Measurements from ENCODE around the gene ACTN2.

ACTN2 gene

DNA sequence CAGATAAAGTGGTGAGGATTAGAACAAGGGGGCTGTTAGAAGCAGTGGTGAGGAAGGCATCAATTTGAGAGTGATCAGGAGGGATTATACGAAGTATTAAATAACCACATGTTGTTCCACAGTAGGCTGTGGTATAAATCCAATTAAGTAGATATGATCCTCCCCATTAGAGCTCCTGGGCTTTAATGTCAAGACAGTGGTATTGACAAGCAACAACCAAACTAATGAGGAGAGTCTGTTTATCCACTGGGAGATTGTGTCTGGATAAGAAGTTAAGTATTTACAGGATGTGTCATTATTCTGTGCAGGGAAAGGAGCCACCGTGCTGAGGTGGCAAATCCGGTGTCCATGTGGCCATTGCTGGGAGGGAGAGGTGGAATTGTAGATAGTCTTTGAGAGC is 5.8 kb downstream of the ACTN2 start:
- no peak for FAIRE-seq

DNA sequence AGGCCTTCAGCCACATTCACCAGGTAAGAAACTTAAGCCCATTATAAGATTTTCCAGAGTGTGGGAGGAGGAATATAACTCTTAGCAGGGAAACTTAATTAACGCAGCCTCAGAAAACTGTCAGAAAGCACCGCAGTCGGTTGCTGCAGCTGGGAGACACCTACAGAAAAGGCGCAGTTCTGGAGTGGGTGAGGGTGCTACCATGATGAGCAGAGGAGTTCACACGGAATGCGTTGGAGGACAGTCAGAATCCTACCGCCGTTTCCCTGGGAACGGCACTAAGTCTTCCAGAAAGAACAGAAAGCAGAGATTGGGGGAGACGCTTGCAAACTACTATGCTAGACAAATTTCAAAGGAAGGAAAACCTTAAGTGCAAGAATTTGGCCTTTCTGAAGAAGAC is 6.4 kb downstream of the ACTN2 start:
- no peak for FAIRE-seq

DNA sequence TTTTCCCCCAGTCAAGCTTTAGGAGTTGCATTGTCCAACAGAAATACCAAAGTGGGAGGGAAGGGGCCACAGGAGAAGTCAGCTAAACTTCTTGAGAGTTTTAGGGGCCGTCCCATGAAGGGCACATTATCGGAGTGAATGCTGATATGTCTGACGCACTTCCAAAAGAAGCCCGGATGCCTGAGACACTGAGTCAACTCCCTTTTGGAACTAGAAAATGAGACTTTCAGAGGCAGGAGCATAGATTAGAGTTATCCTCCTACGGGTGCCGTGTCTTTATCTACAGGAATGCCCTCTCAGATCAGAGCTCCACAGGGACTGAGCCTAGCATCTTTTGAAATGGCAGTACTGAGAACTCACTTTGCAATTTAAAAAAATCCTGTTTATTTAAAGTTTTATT is 13.1 kb downstream of the ACTN2 start:
- FAIRE-seq, result no peak

DNA sequence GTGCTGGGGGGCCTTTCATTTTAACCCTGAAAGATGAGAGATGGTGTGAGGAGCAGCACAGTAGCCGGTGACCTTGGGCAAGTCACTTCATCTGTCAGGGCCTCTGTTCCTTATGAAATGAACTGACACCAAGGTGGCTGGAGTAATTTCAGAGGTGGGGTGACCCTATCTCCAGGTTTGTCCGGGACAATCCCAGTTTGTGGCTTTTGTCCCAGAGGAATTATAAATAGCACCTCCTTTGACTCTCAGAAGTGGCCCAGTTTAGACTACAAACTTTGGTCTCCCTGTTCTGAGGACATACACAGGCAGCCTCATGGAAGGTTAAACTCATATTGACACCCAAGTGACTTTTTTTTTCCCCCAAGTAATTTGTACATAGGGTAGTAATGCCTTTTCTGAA is 14.6 kb downstream of the ACTN2 start:
- no peak for FAIRE-seq

DNA sequence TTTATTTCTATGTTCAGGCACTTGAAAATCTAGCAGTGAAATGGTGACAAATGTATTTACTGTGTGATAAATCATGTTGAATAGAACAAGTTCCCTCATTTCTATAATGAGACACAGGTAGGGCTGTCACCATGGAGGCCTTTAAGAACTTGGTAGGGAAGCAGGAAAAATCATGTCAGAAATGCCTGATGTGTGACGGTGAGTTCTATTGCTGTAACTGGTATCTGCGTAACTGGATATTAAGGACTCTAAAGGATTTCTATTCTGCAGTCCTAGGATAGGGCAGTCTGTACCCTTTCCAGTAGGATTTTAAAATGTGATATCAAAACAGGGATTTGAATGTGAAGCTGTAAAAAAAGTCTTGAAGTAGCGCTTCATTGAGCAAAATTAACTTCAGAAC is 15.5 kb downstream of the ACTN2 start:
- FAIRE-seq, result peak; percentile 96

DNA sequence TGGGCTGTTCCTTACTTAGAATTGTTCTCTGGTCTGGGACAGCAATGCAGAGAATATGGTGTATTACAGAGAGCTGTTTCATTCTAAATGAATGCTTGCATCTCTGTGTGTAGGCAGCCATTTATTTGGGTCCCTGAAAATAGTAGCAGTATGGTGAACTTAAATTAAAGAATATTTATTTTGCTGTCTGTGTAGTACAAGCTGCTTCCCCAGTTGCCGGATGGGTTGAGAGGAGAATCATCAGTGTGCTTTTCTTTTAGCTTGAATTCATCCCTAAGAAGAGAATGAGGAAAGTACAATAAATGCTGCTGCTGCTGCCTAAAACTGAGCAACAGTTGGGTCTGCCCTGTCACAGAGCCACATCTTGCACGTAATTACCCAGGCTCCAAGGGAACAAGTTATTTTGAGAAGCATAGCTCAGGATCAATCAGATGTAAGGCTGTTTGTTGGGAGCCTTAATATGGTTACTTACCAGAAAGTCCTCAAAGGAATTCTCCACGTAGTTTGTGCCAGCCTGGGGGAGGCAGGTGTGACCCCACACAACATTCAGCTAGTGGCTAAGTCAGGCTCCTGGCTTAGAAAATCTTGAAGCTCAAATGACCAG is 16.6 kb downstream of the ACTN2 start:
- FAIRE-seq, result no peak

DNA sequence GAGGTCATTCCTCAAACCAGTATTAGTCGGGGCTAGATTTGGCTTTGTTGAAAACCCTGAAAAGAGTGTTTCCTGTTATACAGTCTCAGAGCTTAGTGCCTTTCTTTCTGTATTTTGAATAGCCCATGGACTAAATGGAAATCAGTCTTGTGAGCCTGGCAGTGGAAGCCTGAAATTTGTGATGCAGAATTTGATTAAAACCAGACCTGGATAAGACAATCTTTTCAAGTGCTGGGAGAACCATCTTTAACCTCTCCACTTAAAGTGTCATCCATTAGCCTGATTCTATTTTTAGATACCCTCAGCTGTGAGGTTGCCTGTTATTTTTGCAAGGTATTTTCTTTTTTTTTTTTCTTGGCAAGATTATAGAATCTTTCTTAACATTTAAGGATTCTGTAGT is 19.5 kb downstream of the ACTN2 start:
- FAIRE-seq, result no peak

DNA sequence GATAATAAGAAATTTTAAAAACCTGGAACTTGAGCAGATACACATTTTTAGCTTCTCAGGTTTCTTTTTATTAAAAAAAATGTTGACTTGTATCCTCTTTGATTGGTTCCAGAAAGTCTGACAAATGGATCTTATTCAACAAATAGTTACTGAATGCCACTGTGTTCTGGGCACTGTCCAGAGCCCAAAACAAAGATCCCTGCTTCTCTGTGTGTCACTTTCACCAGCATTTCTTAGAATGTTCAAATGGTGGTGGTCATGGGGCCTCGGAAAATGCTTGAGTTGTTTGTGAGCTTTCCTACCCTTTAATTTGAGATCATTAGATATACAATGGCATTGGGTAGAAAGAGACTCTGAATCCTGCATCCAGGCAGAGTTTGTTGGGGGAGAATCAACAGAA is 19.9 kb downstream of the ACTN2 start:
- no peak for FAIRE-seq

DNA sequence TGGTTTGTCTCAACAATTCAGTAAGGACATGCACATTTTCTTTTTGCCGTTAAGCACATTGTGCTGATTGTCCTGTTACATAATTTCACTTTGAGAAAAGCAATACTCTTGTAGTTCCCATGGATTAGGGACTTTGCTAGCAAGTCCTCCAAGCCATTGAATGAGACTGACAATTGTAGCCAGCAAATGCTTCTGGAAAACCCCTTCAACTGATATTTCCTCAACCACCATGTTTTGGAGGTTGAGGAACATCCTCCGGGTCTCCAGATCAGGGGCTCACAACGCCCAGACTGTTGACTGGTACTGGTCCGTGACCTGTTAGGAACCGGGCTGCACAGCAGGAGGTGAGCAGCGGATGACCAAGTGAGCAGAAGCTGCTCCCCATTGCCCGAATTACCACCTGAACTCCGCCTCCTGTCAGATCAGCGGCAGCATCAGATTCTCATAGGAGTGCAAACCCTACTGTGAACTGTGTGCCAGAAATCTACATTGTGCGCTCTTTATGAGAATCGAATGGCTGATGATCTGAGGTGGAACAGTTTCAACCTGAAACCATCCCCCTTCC is 24.1 kb downstream of the ACTN2 start:
- no peak for FAIRE-seq

DNA sequence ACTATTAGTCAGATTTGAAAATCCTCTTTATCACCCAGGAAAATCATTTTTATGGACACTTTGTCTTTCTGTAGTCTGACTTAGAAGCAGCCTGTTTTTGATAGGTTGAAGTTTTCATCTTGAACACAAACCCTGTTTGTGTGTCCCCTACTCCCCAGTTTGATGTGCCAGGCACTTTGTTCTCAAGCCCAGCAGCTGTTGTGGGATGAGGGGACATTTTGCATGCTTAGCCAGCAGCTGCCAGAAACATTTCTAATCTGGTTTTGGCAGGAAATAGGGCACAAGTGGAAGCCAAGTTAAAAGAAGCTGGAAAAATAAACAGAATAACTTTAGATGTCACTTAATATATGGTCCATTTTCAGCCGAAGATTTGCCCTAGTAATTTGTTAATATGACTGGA is 29.9 kb downstream of the ACTN2 start:
- no peak for FAIRE-seq

DNA sequence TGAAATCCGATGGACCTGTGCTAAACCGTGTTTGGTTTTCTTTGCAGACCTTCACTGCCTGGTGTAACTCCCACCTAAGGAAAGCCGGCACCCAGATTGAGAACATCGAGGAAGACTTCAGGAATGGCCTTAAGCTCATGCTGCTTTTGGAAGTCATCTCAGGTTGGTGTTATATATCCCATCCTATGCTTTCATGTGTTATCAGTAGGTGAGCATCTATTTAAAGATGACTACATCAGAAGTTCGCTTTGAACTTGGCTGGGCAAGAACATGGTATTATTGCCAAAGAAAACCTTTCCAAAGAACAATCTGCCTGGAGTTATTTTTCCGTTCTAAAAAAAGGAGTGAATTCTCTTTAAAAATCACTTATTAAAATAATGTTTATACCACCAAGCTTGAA is 31.5 kb downstream of the ACTN2 start:
- no peak for FAIRE-seq

DNA sequence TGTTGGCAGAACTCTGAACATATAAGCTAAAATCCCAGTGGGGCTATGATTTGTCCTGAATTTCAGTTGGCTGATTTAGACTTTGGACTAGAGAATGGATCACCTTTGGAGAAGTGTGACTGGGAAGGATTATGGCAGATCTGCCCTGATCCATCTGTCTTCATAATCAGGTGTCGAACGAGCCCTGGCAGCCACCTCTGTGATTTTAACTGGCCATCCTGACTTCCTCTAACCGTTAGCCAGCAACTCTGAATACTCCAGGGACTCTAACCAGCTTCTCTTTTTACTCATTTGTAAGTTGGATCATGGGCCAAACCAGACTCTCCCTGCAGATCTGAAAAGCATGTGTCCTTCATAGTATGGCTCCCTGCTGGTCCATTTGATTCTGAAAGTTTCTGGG is 32.0 kb downstream of the ACTN2 start:
- FAIRE-seq, result no peak

DNA sequence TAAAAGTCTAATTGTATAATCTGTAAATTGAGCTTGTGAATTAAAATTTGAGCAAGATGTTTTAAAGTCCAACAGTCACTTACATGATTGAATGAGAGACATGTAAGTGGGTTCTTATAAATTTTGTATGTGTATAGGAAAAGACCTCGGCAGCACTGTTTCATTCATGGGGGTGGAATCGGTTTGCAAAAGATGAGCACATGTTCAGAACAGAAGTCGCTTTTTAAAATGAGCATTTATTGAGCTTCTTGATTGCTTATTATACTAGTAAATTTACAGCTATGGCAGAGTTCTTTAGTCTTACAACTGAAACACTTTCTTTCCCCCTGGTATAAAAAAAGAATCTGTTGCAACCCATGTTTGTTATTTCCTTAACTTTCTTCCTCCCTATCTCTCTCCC is 33.9 kb downstream of the ACTN2 start:
- no peak for FAIRE-seq

DNA sequence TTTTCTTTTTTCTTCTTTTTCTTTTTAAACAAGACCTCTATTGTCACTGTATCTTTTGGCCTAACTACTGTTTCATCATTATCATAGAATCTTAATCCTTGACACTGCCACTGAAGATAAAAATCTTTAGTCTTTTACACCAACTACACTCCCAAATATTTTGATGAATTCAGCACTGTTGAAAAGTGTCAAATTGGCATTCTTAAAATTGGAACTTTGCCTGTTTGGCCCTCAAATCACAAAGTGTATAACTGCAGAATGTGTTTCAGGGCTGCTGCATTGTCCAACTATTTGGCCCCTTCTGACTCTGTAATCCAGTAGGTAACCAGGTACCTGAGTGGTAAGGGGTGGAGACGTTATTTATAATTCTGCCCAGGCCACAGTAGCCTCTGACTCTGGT is 34.3 kb downstream of the ACTN2 start:
- no peak for FAIRE-seq

DNA sequence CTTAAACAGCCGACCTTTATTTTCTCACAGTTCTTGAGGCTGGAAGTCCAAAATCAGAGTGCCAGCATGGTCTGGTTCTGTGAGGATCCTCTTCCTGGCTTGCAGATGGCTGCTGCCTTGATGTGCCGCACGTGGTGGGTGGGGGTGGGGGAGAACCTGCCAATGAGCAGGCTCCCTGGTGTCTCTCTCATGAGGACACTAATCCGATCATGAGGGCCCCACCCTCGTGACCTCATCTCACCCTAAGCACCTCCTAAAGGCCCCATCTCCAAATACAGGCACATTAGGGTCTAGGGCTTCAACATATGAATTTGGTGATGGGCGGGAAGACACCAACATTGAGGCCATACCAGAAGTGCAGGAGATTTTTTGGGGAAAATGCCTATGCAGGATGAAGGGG is 37.8 kb downstream of the ACTN2 start:
- FAIRE-seq, result no peak

DNA sequence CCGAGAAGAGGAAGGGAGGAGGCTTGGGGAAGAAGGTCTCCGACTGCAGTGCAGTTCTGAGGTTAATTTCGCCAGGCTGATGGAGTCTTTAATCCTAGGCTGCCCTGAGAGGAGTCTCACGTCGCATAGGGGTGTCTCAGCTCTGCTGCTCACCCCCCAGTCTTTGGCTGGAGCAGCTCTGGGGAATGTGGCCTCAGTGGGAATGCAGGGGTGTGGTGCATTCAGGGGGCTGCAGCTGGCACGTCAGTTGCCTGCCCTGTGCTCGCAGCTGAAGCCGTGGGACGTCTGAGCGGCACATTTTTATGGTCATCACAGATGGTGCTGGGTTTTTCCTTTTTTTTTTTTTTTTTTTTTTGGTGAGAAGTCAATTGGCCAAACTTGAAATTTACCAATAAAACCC is 38.2 kb downstream of the ACTN2 start:
- FAIRE-seq, result no peak

DNA sequence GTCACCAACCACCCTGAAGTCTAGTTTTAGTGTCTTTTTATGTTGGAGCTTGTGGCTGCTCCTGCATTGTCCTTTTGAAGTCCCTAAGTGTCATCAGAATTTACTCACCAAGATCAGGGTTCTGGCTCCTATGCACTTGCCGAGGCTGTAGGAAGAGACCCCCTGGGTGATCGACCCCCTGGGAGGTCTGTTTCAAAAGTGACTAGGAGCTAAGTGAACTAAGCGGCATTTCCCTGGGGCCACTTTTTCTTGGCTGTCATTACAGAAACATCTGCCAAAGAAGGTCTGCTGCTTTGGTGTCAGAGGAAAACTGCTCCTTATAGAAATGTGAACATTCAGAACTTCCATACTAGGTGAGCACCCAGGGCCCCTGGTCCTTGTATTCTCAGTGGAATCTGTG is 39.4 kb downstream of the ACTN2 start:
- no peak for FAIRE-seq

DNA sequence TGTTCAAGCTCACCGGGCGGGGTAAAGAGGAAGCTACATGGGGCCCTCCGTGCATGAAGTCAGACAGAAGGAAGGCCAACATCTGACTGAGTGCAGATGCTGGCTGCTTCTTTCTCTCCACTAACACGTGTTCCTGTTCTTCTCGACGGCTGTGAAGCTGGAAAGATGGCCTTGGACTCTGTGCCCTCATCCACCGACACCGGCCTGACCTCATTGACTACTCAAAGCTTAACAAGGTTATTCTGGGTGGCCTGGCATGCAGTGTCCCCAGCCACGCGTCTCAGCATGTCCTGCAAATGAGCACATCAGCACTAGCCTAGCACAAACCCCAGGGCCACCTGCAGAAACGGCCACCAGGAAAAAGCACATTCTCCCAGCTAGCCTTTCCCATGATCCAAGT is 41.2 kb downstream of the ACTN2 start:
- no peak for FAIRE-seq

DNA sequence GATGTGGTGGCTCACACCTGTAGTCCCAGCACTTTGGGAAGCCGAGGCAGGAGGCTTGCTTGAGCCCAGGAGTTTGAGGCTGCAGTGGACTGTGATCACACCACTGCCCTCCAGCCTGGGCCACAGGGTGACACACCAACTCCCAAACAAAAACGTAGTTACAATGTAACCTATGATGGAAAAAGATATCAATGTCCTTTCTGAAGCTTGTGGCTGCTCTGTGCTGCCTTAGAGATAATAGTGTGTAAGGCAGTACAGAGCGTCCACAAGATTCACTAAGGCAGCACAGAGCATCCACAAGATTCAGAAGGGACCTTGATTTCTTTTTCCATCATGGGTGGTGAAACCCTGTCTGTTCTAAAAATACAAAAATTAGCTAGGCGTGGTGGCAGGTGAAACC is 42.5 kb downstream of the ACTN2 start:
- no peak for FAIRE-seq

DNA sequence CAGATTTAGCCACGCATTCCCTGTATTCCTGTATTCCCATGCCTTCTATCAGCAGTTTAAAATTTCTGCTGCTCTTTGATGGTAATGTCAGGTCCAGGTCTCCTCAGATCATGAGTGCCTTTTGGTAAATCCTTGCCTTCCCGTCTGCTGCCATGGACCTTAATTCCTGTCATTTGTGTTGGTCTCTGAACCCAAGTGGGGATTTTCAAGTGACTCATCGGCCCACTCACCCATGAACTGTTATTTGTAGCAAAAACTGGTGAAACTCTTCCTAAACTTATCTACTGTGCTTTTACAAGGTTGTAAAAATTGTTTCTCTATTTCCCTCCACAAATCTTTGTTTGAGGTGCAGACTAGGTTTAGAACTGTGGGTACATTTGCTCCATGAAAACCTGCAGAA is 47.4 kb downstream of the ACTN2 start:
- FAIRE-seq, result no peak

DNA sequence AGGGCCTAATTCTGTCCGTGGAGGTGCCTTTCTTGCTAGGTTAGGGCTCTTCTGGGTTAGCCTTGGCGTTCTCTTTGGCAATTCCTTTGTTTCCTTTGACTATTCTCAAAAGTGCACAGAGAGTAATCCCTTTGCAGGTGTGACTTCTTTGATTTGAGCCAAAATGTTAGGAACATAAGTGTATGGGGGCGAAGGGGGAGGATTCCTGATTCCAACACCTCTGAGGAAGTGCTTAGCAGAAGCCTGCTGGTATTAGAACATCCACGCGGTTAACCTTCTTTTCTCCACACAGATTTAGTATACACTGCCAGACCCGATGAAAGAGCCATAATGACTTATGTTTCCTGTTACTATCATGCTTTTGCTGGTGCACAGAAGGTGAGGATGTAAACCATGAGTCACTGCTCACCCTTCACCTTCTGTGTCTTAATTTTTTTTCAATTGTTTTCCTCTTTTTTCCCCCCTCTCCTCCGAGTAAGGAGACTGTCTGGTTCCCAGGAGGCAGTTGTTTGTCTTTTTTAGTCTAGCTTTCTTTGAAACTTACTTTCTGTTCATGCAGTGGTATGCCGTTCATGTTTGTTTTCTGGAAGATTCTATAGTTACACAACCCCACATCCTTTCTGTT is 48.0 kb downstream of the ACTN2 start:
- FAIRE-seq, result no peak

DNA sequence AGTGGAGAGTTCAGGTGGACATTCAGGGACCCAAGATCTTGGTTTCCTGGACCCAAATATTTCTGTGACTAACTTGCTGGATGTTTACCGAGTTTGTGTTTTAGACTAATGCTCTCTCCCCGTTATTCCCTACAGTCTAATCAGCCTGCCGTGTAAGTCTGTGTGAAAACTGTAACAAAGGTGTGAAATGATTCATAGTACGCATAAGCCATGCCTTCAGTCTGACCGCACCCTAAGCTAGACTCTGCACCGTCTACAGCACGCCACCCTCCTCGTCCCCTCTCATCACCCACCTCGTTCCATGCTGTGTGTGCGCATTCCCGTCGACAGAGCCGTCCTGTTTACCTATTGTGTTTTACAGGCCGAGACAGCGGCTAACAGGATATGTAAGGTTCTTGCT is 50.5 kb downstream of the ACTN2 start:
- no peak for FAIRE-seq

DNA sequence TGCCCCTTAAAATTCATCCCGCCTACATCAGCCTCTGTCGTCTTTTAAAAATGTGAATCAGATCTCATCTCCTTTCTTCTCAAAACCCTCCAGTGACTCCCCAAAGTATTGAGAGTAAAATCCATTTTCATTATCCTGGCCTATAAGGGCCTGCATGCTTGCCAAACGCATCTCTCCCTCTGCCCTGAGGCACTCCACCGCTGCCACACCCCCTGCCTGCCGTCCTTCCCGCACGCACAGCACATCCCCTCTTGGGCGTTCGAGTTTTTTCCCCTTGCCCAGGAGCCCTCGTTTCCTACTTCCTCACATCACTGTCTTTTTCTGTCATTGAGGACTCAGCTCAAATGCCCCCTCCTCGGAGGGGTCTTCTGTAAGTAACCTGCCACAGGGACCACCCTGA is 55.5 kb downstream of the ACTN2 start:
- no peak for FAIRE-seq

DNA sequence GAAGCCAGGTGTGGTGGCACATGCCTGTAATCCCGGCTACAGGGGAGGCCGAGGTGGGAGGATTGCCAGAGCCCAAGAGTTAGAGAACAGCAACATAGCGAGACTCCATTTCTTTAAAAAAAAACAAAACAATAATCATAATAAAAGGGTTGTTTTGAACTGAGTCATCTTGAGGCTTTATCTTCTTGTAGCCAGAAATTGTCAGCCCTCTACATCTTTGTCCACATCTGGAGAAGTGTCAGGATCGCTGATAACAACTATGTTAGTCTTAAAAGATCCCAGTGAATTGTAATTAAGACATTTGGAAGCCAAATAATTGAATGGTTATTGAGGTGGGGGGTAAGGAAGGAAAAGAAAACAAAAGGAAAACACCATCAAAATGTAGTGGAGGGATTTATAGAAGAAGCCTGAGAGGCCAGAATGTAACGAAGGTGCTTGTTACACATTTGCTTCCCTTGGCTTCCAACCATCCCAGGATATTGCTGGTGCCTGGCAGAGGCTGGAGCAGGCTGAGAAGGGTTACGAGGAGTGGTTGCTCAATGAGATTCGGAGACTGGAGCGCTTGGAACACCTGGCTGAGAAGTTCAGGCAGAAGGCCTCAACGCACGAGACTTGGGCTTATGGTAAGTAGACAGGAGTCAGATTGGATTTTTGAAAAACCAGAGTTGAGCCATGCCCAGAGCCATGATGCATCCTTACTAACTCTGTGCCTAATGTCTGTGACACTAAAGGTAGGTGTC is 56.3 kb downstream of the ACTN2 start:
- no peak for FAIRE-seq

Measured in islet of Langerhans (tissue), 1 donor.